Coronary artery (tissue), 2 donors: ENCODE results near the gene RACK1.

ENCODE experiments used
- DNase-seq: peaks from one replicate; pipeline ENCODE4 v3.0.0-alpha.2; 2017; ENCODE audit warnings: low spot score
- H3K27ac ChIP-seq, 2 donors: fragments of 200-600 bp; sonication (generic); one replicate each; pipeline ENCODE4 v1.5.1; 2016 to 2019
- H3K4me3 ChIP-seq: fragments of 200-600 bp; sonication (generic); 2 replicates; pipeline ENCODE4 v1.5.1; 2016; ENCODE audit warnings: mild to moderate bottlenecking, moderate library complexity
- TF ChIP-seq, protein P1 (sequence below): fragments of 200-600 bp; sonication (generic); IDR thresholded peaks from one replicate; pipeline ENCODE4 v1.5.1; 2019; ENCODE audit warnings: antibody characterized with exemption

Gene RACK1

DNA sequence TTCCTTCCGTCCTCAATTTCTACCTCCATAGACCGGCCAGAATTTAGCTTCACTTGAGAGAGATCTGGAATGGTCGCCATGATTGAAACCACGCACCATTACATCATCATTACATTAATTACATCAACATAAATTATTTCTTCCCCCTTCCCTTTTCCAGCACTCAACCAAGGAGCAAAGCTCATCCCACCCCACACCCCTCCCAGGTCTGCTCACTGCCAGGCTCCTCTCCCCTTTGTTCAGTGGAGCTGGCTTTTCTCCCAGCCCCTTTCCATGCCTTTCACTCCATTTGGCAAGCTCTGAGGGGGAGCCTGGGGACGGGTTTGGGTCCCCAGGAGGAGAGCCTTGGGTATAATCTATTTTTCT is 8.4 kb downstream of the RACK1 start:
- Histone ChIP-seq H3K4me3 (no peak overlapping the region), H3K27ac (no peak overlapping the region)
- TF ChIP-seq, protein P1, sequence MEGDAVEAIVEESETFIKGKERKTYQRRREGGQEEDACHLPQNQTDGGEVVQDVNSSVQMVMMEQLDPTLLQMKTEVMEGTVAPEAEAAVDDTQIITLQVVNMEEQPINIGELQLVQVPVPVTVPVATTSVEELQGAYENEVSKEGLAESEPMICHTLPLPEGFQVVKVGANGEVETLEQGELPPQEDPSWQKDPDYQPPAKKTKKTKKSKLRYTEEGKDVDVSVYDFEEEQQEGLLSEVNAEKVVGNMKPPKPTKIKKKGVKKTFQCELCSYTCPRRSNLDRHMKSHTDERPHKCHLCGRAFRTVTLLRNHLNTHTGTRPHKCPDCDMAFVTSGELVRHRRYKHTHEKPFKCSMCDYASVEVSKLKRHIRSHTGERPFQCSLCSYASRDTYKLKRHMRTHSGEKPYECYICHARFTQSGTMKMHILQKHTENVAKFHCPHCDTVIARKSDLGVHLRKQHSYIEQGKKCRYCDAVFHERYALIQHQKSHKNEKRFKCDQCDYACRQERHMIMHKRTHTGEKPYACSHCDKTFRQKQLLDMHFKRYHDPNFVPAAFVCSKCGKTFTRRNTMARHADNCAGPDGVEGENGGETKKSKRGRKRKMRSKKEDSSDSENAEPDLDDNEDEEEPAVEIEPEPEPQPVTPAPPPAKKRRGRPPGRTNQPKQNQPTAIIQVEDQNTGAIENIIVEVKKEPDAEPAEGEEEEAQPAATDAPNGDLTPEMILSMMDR = no peak
- DNase-seq = no peak

DNA sequence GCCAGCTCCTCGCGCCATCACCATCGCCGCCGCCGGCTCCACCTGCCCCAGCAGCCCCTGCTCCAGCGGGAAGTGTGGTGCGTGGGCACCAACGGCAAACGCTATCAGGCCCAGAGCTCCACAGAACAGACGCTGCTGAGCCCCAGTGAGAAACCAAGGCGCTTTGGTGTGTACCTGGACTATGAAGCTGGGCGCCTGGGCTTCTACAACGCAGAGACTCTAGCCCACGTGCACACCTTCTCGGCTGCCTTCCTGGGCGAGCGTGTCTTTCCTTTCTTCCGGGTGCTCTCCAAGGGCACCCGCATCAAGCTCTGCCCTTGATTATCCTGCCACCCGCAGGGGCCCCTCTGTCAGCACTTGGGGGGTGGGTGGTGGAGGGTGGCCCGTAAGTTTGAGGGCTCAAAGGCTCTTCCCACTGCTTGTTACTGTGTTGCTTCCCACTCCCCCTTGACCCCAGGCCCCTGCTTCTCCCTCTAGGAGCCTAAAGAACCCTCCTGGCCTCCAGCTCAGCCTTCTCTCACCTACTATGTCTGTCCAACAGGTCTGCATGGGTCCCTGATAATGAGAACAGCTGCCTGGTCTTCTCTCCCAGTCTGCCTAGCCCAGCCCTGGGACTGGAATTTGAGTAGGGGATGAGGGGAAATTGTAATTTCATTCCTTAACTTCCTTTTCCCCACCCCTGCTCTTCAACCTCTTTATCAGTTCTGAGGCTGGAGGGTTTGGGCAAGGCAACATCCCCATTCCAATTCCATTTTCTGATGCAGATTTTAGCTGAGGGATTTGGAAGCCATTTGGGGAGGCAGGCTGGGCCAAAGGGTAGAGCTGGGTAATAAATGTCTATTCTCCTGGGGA is 9.0 kb downstream of the RACK1 start:
- Histone ChIP-seq H3K27ac (no peak overlapping the region), H3K4me3 (no peak overlapping the region)
- TF ChIP-seq, protein P1 = no peak
- DNase-seq = no peak

DNA sequence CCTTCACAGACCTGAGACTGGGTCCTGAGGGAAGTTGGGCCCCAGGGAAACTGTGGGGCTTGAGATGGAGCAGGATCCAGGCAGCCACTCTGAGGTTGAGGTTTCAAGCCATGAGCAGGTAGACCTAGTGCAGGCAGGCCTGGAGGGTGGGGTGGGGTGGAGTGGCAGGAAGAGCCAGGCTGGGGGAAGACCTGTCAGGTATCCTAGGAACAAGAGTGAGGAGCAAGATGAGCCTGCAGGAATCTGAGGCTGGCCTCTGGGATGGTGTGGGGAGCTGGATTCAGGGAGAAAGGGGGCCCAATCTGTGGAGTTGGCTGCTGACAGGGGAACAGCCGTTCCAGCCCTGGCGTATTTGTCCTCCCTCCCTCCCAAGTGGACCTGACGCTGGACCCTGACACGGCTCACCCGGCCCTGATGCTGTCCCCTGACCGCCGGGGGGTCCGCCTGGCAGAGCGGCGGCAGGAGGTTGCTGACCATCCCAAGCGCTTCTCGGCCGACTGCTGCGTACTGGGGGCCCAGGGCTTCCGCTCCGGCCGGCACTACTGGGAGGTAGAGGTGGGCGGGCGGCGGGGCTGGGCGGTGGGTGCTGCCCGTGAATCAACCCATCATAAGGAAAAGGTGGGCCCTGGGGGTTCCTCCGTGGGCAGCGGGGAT is 9.8 kb downstream of the RACK1 start:
- H3K27ac ChIP-seq = no peak overlapping the region
- TF ChIP-seq, protein P1 = no peak
- DNase-seq = no peak
- no peak overlapping the region for H3K4me3 ChIP-seq

DNA sequence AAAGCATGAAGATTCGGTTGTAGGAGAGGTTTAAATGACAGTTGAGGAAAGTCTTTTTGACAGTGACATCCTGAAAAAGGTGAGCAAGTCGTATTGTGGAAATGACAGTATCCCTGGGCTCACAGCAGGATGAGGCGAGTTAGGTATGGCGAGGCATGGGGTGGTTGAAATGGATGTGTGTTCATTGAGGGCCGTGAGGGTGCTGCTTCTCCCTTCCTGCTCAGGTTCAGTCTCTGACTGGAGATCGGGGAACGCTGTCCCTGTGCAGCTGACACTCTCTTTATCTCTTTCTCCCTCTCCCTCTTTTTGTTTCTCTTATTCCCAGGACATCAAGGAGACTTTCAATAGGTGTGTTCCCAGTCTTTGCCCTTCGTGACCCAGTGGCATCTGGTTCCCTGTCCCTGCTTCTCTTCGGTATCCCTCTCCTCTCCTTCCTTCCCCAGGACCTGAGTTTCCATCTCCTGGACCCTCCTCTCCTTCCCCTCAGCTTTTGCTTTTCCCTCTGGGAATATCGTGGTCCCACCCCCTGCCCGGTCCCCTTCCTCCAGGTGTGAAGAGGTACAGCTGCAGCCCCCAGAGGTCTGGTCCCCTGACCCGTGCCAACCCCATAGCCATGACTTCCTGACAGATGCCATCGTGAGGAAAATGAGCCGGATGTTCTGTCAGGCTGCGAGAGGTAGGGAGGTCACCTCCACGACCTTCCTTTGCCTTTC is 10.5 kb downstream of the RACK1 start:
- Histone ChIP-seq H3K4me3 (no peak overlapping the region), H3K27ac (no peak overlapping the region)
- TF ChIP-seq, protein P1 = no peak
- no peak for DNase-seq

DNA sequence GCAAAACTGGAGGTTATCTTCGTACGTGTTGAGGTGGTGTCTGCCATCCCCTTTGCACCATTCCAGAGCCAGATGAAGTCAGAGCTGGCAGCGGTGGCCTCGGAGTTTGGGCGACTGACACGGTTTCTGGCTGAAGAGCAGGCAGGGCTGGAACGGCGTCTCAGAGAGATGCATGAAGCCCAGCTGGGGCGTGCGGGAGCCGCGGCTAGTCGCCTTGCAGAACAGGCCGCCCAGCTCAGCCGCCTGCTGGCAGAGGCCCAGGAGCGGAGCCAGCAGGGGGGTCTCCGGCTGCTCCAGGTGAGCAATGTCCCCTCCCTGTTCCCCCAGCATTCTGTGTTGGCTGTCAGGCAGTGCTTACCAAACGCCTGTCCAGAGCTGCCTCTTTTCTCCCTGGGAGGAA is 11.1 kb downstream of the RACK1 start:
- H3K27ac ChIP-seq = no peak overlapping the region
- TF ChIP-seq, protein P1 = no peak
- no peak overlapping the region for H3K4me3 ChIP-seq
- DNase-seq = no peak

DNA sequence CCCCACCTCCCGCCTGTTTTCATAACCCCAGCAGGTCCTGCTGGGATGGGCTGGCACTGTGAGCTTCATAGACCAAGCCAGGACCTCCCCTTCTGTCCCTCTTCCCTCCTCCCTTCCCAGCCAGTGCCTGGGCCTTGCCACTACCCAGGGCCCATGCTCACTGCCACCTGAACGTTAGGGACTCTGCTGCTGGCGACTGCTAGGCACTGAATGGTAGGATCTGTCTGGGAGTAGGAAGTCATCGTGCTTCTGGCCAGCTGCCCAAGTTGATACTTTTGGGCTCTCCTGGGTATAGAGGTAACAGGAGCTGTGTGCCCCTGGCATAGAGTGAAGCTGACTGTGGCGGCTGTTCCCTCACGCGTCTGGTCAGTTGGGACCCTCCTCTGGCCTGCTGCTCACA is 12.3 kb downstream of the RACK1 start:
- DNase-seq = no peak
- TF ChIP-seq, protein P1 = no peak

More for the DNA sequence above, 12.3 kb downstream of the RACK1 start:
- Histone ChIP-seq H3K27ac (no peak overlapping the region), H3K4me3 (no peak overlapping the region)
